ENCODE results near the gene PLCB1.
"Not testable (repeated sequence)": the region's sequence is repeated elsewhere in the genome, so short reads cannot be mapped to it uniquely, and the experiment has no call there.

PLCB1 gene

DNA sequence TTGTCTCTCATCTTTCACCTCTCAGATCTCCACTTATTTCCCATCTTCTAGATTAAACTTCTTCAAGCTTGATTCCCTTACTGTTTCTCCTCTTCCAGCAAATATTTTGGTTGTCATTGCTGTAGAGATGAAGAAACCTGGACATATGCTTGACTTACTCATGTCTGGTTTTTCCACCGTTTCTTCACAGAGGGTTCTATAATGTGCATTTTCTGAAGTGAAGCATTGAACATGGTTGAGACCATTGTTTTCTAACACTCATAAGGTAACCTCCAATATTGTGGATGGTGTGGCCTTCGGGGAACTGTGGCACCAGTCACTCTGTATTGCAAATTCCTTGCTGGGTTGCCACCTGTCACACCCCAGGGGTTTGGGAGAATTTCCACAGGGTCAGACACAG, 237.2 kb downstream of the PLCB1 start:
- no peak for FAIRE-seq

DNA sequence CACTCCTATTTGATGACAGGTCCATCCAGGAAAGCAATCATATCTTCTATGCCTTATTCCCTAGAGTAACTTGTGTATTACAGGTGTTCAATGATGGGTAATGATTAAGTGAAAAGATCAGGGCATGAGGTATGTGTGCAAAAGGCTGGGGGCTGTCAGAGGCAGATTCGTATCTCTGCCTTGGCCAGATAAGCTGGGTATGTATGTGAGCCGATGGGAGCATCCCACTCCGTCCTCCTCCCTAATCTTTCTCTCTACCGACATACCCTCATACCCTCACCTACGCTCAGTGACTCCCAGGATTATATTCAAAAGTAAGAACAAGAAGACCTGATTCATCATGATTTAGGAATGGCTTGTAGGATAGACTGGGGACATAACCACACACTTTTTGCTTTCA, 238.7 kb downstream of the PLCB1 start:
- no peak for DNase-seq (ENCODE audit: insufficient read length)
- TF ChIP-seq POLR2AphosphoS5 (IDR thresholded peaks at IDR 0.05; ENCODE audit: low read depth, low read length), result no peak
- TF ChIP-seq POLR2A (IDR thresholded peaks at IDR 0.05; ENCODE audit: low read depth, low read length), result no peak
- TF ChIP-seq TAF1 (IDR thresholded peaks at IDR 0.05; ENCODE audit: borderline replicate concordance, low read depth, low read length), result no peak
- no peak for FAIRE-seq

More for the DNA sequence above, 237.2 kb downstream of the PLCB1 start:
- DNase-seq (ENCODE audit: insufficient read length), result no peak
- TF ChIP-seq TAF1 (IDR thresholded peaks at IDR 0.05; ENCODE audit: borderline replicate concordance, low read depth, low read length) (no peak), POLR2AphosphoS5 (IDR thresholded peaks at IDR 0.05; ENCODE audit: low read depth, low read length) (no peak), POLR2A (IDR thresholded peaks at IDR 0.05; ENCODE audit: low read depth, low read length) (no peak)

DNA sequence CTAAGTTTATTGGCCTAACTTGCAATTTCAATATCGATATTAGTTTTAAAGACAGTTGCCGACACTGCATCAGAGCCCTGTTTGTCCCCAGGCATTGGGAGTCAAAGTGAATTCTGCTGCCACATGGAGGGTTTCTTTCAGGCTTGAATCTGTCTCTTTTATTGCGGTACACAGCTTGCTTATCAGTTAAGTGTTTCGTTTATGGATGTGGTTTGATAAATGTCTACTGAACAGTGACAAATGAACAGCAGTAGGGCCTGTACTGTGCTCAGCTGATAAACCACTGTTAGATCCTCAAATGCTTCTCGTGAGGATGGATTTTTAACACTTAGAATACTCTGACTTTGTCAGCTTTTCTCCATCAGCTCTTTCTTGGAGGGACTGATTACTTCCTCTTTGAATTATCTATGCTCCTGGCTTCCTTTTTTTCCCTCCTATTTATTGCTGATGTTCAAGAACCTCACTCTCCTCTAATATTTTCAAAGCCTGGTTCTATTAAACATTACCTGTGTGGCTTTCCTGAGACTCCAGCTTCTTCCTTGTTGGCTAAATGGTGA, 240.8 kb downstream of the PLCB1 start:
- peak; percentile 21 for FAIRE-seq
- TF ChIP-seq POLR2AphosphoS5 (IDR thresholded peaks at IDR 0.05; ENCODE audit: low read depth, low read length), result no peak
- TF ChIP-seq TAF1 (IDR thresholded peaks at IDR 0.05; ENCODE audit: borderline replicate concordance, low read depth, low read length), result no peak
- no peak for TF ChIP-seq POLR2A (IDR thresholded peaks at IDR 0.05; ENCODE audit: low read depth, low read length)
- DNase-seq (ENCODE audit: insufficient read length), result no peak

DNA sequence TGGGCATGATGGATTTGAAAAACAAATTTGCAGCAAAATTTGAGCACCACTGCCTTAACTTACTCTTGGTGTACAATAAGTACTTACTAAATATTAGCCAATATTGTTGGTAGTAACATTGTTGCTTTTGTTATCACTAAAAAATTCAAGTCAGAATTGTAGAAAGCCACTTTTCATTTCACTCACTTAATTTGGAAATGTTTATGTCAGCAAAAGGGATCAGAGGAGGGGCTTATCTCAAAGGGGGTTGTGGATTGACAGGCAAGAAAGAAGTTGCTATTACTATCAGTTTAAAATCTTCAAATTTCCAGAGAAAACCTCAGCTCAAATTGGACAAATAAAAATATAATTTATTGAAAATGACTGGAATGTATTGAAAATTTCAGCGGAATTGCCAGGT, 241.5 kb downstream of the PLCB1 start:
- no peak for DNase-seq (ENCODE audit: insufficient read length)
- TF ChIP-seq POLR2AphosphoS5 (IDR thresholded peaks at IDR 0.05; ENCODE audit: low read depth, low read length) (no peak), TAF1 (IDR thresholded peaks at IDR 0.05; ENCODE audit: borderline replicate concordance, low read depth, low read length) (no peak), POLR2A (IDR thresholded peaks at IDR 0.05; ENCODE audit: low read depth, low read length) (no peak)
- no peak for FAIRE-seq

DNA sequence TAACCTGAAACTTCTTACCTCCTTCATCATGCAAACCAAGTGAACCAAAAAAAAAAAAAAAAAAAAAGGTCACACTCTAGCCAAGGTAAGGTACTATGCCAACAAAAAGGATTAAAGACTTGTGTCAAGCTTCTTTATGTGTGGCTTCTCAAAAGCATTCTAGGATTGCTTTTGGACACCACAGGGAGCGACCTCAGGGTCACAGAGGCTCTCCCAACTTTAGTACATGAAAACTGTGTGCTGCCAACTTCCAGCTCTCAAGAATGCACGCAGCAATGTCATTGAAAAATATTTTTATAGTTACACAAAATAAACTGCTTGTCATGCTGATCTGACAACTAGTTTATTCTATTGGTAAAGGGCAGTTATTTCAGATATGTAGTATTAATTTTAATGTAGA, 243.8 kb downstream of the PLCB1 start:
- DNase-seq (ENCODE audit: insufficient read length) (no peak), FAIRE-seq (no peak)
- no peak for TF ChIP-seq POLR2A (IDR thresholded peaks at IDR 0.05; ENCODE audit: low read depth, low read length)
- TF ChIP-seq POLR2AphosphoS5 (IDR thresholded peaks at IDR 0.05; ENCODE audit: low read depth, low read length), result no peak
- no peak for TF ChIP-seq TAF1 (IDR thresholded peaks at IDR 0.05; ENCODE audit: borderline replicate concordance, low read depth, low read length)

DNA sequence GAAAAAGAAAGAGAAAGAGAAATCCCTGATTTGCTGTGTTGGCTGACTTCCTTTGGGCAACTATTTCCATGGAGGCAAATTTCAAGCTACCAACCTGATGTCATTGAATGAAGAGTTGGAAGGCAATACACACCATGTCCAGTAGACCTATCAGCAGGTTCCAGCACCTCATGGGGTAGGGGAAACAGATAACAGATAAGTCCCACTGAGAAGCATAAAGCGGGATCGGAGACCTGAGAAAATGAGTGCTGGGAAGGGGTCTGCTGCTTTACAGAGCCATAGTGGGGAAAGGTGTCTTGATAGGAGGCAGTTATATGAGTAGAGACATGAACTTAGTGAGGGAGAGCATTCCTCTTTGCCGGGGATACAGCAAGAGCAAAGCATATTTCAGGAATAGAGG, 244.9 kb downstream of the PLCB1 start:
- TF ChIP-seq TAF1 (IDR thresholded peaks at IDR 0.05; ENCODE audit: borderline replicate concordance, low read depth, low read length) (no peak), POLR2AphosphoS5 (IDR thresholded peaks at IDR 0.05; ENCODE audit: low read depth, low read length) (no peak), POLR2A (IDR thresholded peaks at IDR 0.05; ENCODE audit: low read depth, low read length) (no peak)
- FAIRE-seq, result no peak
- no peak for DNase-seq (ENCODE audit: insufficient read length)

DNA sequence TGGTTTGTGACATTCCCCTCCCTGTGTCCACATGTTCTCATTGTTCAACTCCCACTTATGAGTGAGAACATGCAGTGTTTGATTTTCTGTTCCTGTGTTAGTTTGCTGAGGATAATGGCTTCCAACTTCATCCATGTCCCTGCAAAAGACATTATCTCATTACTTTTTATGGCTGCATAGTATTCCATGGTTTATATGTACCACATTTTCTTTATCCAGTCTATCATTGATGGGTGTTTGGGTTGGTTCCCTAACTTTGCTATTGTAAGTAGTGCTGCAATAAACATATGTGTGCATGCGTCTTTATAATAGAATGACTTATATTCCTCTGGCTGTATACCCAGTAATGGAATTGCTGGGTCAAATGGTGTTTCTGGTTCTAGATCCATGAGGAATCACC, 247.1 kb downstream of the PLCB1 start:
- FAIRE-seq; DNase-seq (ENCODE audit: insufficient read length): not testable (repeated sequence)

DNA sequence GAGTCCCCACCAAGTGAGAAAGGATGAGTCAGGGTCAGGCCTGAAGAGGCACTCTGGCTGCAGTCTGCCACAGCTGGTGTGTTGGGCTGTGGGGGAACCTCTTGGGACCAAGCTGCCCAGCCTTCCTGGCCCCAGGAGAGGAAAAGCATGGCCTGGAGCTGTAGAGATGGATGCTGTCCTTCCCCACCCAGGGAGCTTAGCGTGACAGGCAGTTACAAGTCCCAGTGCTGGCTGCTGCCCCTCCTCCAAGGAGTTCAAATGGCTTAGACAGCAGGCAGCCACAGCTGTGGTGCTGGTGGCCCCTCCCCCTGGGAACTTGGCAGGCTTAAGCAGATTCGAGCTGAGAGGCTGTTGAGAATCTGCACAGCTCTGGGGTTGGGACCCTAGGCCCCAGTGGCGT, 253.2 kb downstream of the PLCB1 start:
- no peak for DNase-seq (ENCODE audit: insufficient read length)
- no peak for FAIRE-seq
- TF ChIP-seq TAF1 (IDR thresholded peaks at IDR 0.05; ENCODE audit: borderline replicate concordance, low read depth, low read length), result no peak
- no peak for TF ChIP-seq POLR2A (IDR thresholded peaks at IDR 0.05; ENCODE audit: low read depth, low read length)
- TF ChIP-seq POLR2AphosphoS5 (IDR thresholded peaks at IDR 0.05; ENCODE audit: low read depth, low read length), result no peak

DNA sequence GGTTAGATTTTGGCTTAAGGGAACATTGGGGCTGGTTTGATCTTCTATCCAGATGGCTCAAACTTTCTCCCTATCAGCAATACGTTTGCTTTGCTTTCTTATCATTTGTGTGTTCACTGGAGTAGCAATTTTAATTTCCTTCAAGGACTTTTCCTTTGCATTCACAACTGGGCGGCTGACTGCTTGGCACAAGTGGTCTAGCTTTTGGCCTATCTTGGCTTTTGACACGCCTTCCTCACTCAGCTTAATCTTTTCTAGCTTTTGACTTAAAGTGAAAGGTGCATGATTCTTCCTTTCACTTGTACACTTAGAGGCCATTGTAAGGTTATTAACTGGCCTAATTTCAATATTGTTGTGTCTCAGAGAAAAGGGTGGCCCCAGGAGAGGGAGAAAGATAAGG, 254.9 kb downstream of the PLCB1 start:
- DNase-seq (ENCODE audit: insufficient read length) (no peak), FAIRE-seq (no peak)
- no peak for TF ChIP-seq POLR2AphosphoS5 (IDR thresholded peaks at IDR 0.05; ENCODE audit: low read depth, low read length)
- TF ChIP-seq TAF1 (IDR thresholded peaks at IDR 0.05; ENCODE audit: borderline replicate concordance, low read depth, low read length), result no peak
- no peak for TF ChIP-seq POLR2A (IDR thresholded peaks at IDR 0.05; ENCODE audit: low read depth, low read length)

DNA sequence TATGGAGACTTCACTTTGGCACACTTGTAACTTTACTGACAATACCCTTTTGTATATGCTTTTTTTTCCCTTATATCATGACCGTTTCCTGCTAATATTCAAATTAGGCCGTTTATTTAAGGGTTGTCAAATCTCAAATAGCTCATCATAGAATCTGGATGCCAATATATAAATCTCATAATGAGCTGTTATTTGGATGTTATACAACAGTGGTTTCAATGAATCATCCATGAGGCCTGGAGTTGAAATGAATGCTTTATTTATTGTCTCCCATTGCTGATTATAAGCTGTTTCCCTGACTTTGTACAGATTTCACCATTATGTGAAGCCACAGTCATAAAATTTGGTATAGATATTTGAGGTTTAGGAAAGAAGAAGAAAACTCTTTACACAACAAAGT, 256.1 kb downstream of the PLCB1 start:
- no peak for FAIRE-seq
- TF ChIP-seq TAF1 (IDR thresholded peaks at IDR 0.05; ENCODE audit: borderline replicate concordance, low read depth, low read length) (no peak), POLR2A (IDR thresholded peaks at IDR 0.05; ENCODE audit: low read depth, low read length) (no peak), POLR2AphosphoS5 (IDR thresholded peaks at IDR 0.05; ENCODE audit: low read depth, low read length) (no peak)

DNA sequence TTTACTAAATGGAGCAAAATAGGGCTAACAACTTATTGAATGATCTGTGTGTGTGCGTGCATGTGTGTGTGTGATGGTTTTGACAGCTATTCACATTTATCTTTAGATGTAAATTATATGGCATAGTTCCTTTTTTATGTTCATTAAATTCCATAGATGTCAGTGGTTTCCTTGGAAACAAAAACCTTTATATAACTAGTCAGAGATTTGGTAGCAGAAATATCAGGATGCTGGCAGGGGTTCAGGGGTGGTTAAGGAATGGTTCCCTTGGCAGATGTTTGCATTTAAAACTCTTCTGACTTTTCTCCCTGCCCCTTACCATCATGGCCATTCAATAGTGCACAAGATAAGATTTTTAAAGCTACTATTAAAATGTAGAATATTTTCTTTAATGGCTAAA, 256.6 kb downstream of the PLCB1 start:
- DNase-seq (ENCODE audit: insufficient read length), result no peak
- no peak for FAIRE-seq
- TF ChIP-seq POLR2A (IDR thresholded peaks at IDR 0.05; ENCODE audit: low read depth, low read length), result no peak
- no peak for TF ChIP-seq POLR2AphosphoS5 (IDR thresholded peaks at IDR 0.05; ENCODE audit: low read depth, low read length)
- no peak for TF ChIP-seq TAF1 (IDR thresholded peaks at IDR 0.05; ENCODE audit: borderline replicate concordance, low read depth, low read length)

More for the DNA sequence above, 256.1 kb downstream of the PLCB1 start:
- no peak for DNase-seq (ENCODE audit: insufficient read length)

DNA sequence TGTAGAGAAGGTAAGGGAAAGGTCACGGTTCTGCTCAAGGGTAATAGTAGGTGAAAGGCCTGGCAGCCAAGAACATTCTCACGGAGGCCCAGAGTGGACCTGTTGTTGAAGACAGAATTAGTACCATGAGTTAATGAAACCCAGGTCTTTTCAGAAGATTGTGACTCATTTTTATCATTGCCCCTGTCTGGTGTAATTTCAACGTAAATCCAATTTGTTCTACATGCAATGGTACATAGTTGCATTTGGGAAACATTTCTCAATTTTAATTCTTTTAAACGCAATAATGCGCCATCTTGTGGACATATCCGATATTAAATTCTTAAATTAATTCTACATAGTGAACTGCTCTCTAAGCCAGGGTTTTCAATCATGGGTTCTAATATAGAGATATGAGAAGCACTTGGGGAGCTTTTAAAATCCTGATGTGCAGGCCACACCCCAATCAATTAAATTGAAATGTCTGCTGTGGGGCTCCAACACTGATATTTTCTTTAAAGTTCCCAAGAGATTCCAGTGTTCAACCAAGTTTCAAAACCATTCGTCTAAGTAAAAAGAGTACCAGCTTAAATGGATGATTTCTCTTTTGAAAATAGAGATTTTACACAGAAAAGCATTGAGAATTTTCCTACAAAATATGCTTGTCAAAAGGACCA, 257.4 kb downstream of the PLCB1 start:
- FAIRE-seq, result peak; percentile 27
- no peak for DNase-seq (ENCODE audit: insufficient read length)
- TF ChIP-seq POLR2A (IDR thresholded peaks at IDR 0.05; ENCODE audit: low read depth, low read length), result no peak
- no peak for TF ChIP-seq POLR2AphosphoS5 (IDR thresholded peaks at IDR 0.05; ENCODE audit: low read depth, low read length)
- TF ChIP-seq TAF1 (IDR thresholded peaks at IDR 0.05; ENCODE audit: borderline replicate concordance, low read depth, low read length), result no peak
